ENCODE data around the gene AGAP9. TPM values are rescaled to one million over a fixed set of nuclear protein-coding genes. Genes with fewer than 3 reads are reported as not detected.
A peak's percentile ranks its signal among the peaks of the same experiment; 100 is the strongest.
"Not testable (repeated sequence)": the region's sequence is repeated elsewhere in the genome, so short reads cannot be mapped to it uniquely, and the experiment has no call there.

Gene AGAP9
- total RNA-seq, 1 experiment from 2014 or later: 7.4 TPM

- peak overlapping the region; percentile 74 for H3K27ac ChIP-seq (ENCODE audit: low read depth, low read length)
- H4K20me1 ChIP-seq (ENCODE audit: insufficient read depth); RAD21 ChIA-PET (ENCODE audit: low non-redundant PET in 1 of 2, low total read pairs in 2 of 2, uncharacterized antibody in 2 of 2, unreplicated experiment in 2 of 2); H3K4me1 ChIP-seq (ENCODE audit: control insufficient read depth in 1 of 2, insufficient read depth in 2 of 2, low read length in 2 of 2); H3K9me2 ChIP-seq (ENCODE audit: insufficient read depth); H3K36me3 ChIP-seq (ENCODE audit: control insufficient read depth in 1 of 2, insufficient read depth in 2 of 2, low read length in 2 of 2); H3K27me3 ChIP-seq (ENCODE audit: insufficient read depth, low read length); H2AFZ ChIP-seq (ENCODE audit: low read depth, low read length, poor library complexity, severe bottlenecking); H3K79me2 ChIP-seq (ENCODE audit: insufficient read depth, low read length); intact Hi-C loops (cut with micrococcal nuclease); H3K9me3 ChIP-seq (ENCODE audit: control insufficient read depth in 1 of 2, insufficient read depth in 1 of 2, low read depth in 1 of 2, low read length in 2 of 2); POLR2A ChIA-PET; CTCF ChIA-PET: not testable (repeated sequence)
- TF ChIP-seq TCF7L2 (IDR thresholded peaks at IDR 0.05; ENCODE audit: borderline replicate concordance, extremely low read depth, insufficient read depth, insufficient read length) (peak; percentile 68), YY1 (IDR thresholded peaks at IDR 0.05; ENCODE audit: extremely low read depth, insufficient replicate concordance, low read depth, low read length) (peak; percentile 36), SIN3A (IDR thresholded peaks at IDR 0.05; ENCODE audit: low read depth) (peak; percentile 52; the same call in 1 of the 2 replicates), POLR2A (IDR thresholded peaks at IDR 0.05; ENCODE audit: borderline replicate concordance, extremely low read depth, insufficient read depth, insufficient read length) (peak; percentile 55), MAX (IDR thresholded peaks at IDR 0.05) (peak; percentile 27; the same call in 1 of the 2 replicates), POLR2AphosphoS5 (IDR thresholded peaks at IDR 0.05; ENCODE audit: low read depth, low read length) (peak; percentile 85)
- DNase-seq (ENCODE audit: low read depth, low spot score) (peak; percentile 69), ATAC-seq (peak; percentile 95)
- peak overlapping the region; percentile 73 for H3K4me2 ChIP-seq (ENCODE audit: low read length)
- peak overlapping the region; percentile 66 to 67 for H3K4me3 ChIP-seq (replicated peaks in 1 of 2; ENCODE audit: low read depth in 1 of 2, low read length in 2 of 2)
- H3K9ac ChIP-seq (ENCODE audit: low read length): peak overlapping the region; percentile 74
- BruUV-seq (replicated peaks): TSS peak; percentile 93
Measured at GRCh38 chr10:47553214-47553859, 29.9 kb upstream of the AGAP9 start.

DNA sequence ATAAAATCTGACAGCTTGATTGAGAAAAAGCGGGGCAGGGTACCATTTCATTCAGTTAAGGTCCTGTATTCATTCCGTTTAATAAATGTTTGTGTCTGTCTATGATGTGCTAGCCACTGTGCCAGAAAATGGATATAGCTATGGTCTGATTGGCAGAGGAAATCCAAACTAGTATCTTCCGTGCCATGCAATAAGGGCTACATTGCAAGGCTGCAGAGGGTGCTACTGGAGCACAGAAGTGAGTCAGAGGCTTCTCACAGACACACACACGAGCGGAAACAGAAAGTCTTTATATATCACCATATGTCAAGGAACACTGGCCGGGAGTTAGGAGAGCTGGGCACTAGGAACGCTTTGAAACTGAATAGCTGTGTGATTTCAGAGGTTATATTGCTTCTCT lies 29.3 kb upstream of the AGAP9 start:
- Histone ChIP-seq H3K9ac (ENCODE audit: low read length) (peak overlapping the region; percentile 74), H3K27ac (ENCODE audit: low read depth, low read length) (peak overlapping the region; percentile 74), H3K4me3 (replicated peaks in 1 of 2; ENCODE audit: low read depth in 1 of 2, low read length in 2 of 2) (peak overlapping the region; percentile 66 to 67), H3K4me2 (ENCODE audit: low read length) (peak overlapping the region; percentile 73)
- H3K4me1 ChIP-seq (ENCODE audit: control insufficient read depth in 1 of 2, insufficient read depth in 2 of 2, low read length in 2 of 2); intact Hi-C loops (cut with micrococcal nuclease); H3K79me2 ChIP-seq (ENCODE audit: insufficient read depth, low read length); CTCF ChIA-PET; RAD21 ChIA-PET (ENCODE audit: low non-redundant PET in 1 of 2, low total read pairs in 2 of 2, uncharacterized antibody in 2 of 2, unreplicated experiment in 2 of 2); H3K36me3 ChIP-seq (ENCODE audit: control insufficient read depth in 1 of 2, insufficient read depth in 2 of 2, low read length in 2 of 2); DNase-seq (ENCODE audit: low read depth, low spot score); H3K27me3 ChIP-seq (ENCODE audit: insufficient read depth, low read length); H4K20me1 ChIP-seq (ENCODE audit: insufficient read depth); H3K9me3 ChIP-seq (ENCODE audit: control insufficient read depth in 1 of 2, insufficient read depth in 1 of 2, low read depth in 1 of 2, low read length in 2 of 2); POLR2A ChIA-PET; H2AFZ ChIP-seq (ENCODE audit: low read depth, low read length, poor library complexity, severe bottlenecking); H3K9me2 ChIP-seq (ENCODE audit: insufficient read depth); BruUV-seq (replicated peaks): not testable (repeated sequence)
- ATAC-seq: peak; percentile 38

- H3K4me2 ChIP-seq (ENCODE audit: low read length); RAD21 ChIA-PET (ENCODE audit: low non-redundant PET in 1 of 2, low total read pairs in 2 of 2, uncharacterized antibody in 2 of 2, unreplicated experiment in 2 of 2); H3K9me3 ChIP-seq (ENCODE audit: control insufficient read depth in 1 of 2, insufficient read depth in 1 of 2, low read depth in 1 of 2, low read length in 2 of 2); H3K4me1 ChIP-seq (ENCODE audit: control insufficient read depth in 1 of 2, insufficient read depth in 2 of 2, low read length in 2 of 2); CTCF ChIA-PET; H3K79me2 ChIP-seq (ENCODE audit: insufficient read depth, low read length); H3K27me3 ChIP-seq (ENCODE audit: insufficient read depth, low read length); ATAC-seq; H3K4me3 ChIP-seq (replicated peaks in 1 of 2; ENCODE audit: low read depth in 1 of 2, low read length in 2 of 2); H3K36me3 ChIP-seq (ENCODE audit: control insufficient read depth in 1 of 2, insufficient read depth in 2 of 2, low read length in 2 of 2); intact Hi-C loops (cut with micrococcal nuclease); DNase-seq (ENCODE audit: low read depth, low spot score); H2AFZ ChIP-seq (ENCODE audit: low read depth, low read length, poor library complexity, severe bottlenecking); BruUV-seq (replicated peaks); H4K20me1 ChIP-seq (ENCODE audit: insufficient read depth); H3K9ac ChIP-seq (ENCODE audit: low read length); H3K27ac ChIP-seq (ENCODE audit: low read depth, low read length); POLR2A ChIA-PET; H3K9me2 ChIP-seq (ENCODE audit: insufficient read depth): not testable (repeated sequence)
Measured at GRCh38 chr10:47547286-47547685, 23.8 kb upstream of the AGAP9 start.

- BruUV-seq (replicated peaks); H3K79me2 ChIP-seq (ENCODE audit: insufficient read depth, low read length); H3K36me3 ChIP-seq (ENCODE audit: control insufficient read depth in 1 of 2, insufficient read depth in 2 of 2, low read length in 2 of 2); H4K20me1 ChIP-seq (ENCODE audit: insufficient read depth); DNase-seq (ENCODE audit: low read depth, low spot score); H2AFZ ChIP-seq (ENCODE audit: low read depth, low read length, poor library complexity, severe bottlenecking); H3K9me2 ChIP-seq (ENCODE audit: insufficient read depth); POLR2A ChIA-PET; H3K9ac ChIP-seq (ENCODE audit: low read length); H3K9me3 ChIP-seq (ENCODE audit: control insufficient read depth in 1 of 2, insufficient read depth in 1 of 2, low read depth in 1 of 2, low read length in 2 of 2); ATAC-seq; H3K27ac ChIP-seq (ENCODE audit: low read depth, low read length); H3K4me2 ChIP-seq (ENCODE audit: low read length); CTCF ChIA-PET; H3K27me3 ChIP-seq (ENCODE audit: insufficient read depth, low read length); RAD21 ChIA-PET (ENCODE audit: low non-redundant PET in 1 of 2, low total read pairs in 2 of 2, uncharacterized antibody in 2 of 2, unreplicated experiment in 2 of 2); H3K4me1 ChIP-seq (ENCODE audit: control insufficient read depth in 1 of 2, insufficient read depth in 2 of 2, low read length in 2 of 2); H3K4me3 ChIP-seq (replicated peaks in 1 of 2; ENCODE audit: low read depth in 1 of 2, low read length in 2 of 2); intact Hi-C loops (cut with micrococcal nuclease): not testable (repeated sequence)
Measured at GRCh38 chr10:47536430-47536829, 13.0 kb upstream of the AGAP9 start.
